ENCODE data around the gene ACSBG1.
A peak's percentile ranks its signal among the peaks of the same experiment; 100 is the strongest.
"Not testable (repeated sequence)": the region's sequence is repeated elsewhere in the genome, so short reads cannot be mapped to it uniquely, and the experiment has no call there.

ACSBG1 gene

GRCh38 chr15:78162038-78162437 lies 72.3 kb downstream of the ACSBG1 start:
- peaks cover 60% of the 10 kb centered on the region for H3K36me3 ChIP-seq (ENCODE audit: control insufficient read depth, insufficient read depth, low read length)
- 91 to 97% methylated on average over 12 to 13 of the region's 13 CpGs for WGBS, 2 experiments (ENCODE audit: insufficient coverage in 2 of 2)
- no peaks in the 10 kb centered on the region for H3K9me3 ChIP-seq (ENCODE audit: control insufficient read depth, low read length)
- H3K27ac ChIP-seq (ENCODE audit: low read depth, low read length, severe bottlenecking): no peak overlapping the region
- no peaks in the 10 kb centered on the region for H3K4me1 ChIP-seq (ENCODE audit: control insufficient read depth, insufficient read depth, low read length, poor library complexity, severe bottlenecking)
- H3K4me3 ChIP-seq (ENCODE audit: extremely low read depth, insufficient read depth, low read length, poor library complexity, severe bottlenecking): no peak overlapping the region

DNA sequence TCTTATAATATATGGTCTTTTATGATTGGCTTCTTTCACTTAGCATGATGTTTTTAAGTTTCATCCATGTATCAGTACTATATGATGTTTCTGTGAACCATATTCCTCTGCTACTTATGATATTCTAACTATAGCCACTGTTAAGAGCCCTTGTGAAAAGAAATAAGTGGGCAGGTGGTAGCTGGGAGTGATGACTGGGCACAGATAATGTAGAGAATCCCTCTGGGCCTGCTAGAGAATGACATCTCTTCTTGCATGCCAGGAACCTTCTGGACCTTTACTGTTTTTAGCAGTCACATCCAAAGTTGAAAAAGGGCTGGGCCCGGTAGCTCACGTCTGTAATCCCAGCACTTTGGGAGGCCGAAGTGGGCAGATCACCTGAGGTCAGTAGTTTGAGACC lies 75.0 kb downstream of the ACSBG1 start:
- H3K4me3 ChIP-seq (ENCODE audit: extremely low read depth, insufficient read depth, low read length, poor library complexity, severe bottlenecking): no peak overlapping the region
- H3K27ac ChIP-seq (ENCODE audit: low read depth, low read length, severe bottlenecking): no peak overlapping the region
- no peaks in the 10 kb centered on the region for H3K9me3 ChIP-seq (ENCODE audit: control insufficient read depth, low read length)
- WGBS, 2 experiments (ENCODE audit: insufficient coverage in 2 of 2): 88 to 96% methylated on average over 3 of the region's 3 CpGs
- peaks cover 44% of the 10 kb centered on the region for H3K36me3 ChIP-seq (ENCODE audit: control insufficient read depth, insufficient read depth, low read length)
- no peaks in the 10 kb centered on the region for H3K4me1 ChIP-seq (ENCODE audit: control insufficient read depth, insufficient read depth, low read length, poor library complexity, severe bottlenecking)

DNA sequence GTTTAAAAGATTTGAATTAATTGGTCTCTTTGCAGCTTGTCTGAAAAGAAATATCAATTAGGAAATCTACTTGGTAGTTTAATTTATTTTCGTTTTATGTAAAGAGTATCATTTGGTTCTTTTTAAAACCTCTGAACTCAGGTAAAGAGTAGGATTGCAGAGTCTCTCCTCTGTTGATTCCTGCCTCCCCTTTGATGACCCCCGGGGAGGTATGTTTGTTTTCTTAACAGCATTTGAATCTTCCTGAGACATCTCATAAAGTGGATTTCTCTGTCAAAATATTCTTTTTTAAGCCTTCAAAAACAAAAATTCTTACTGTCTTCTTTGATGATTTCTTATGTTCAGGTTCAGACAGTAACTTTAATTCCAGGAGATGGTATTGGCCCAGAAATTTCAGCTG lies 77.2 kb downstream of the ACSBG1 start:
- no peak overlapping the region for H3K4me3 ChIP-seq (ENCODE audit: extremely low read depth, insufficient read depth, low read length, poor library complexity, severe bottlenecking)
- H3K36me3 ChIP-seq (ENCODE audit: control insufficient read depth, insufficient read depth, low read length): peaks cover 36% of the 10 kb centered on the region
- WGBS, 2 experiments (ENCODE audit: insufficient coverage in 2 of 2): no CpG with 5 or more reads among the region's 2 CpGs
- H3K4me1 ChIP-seq (ENCODE audit: control insufficient read depth, insufficient read depth, low read length, poor library complexity, severe bottlenecking): no peaks in the 10 kb centered on the region
- no peak overlapping the region for H3K27ac ChIP-seq (ENCODE audit: low read depth, low read length, severe bottlenecking)
- no peaks in the 10 kb centered on the region for H3K9me3 ChIP-seq (ENCODE audit: control insufficient read depth, low read length)

GRCh38 chr15:78156653-78157052 lies 77.7 kb downstream of the ACSBG1 start:
- H3K4me3 ChIP-seq (ENCODE audit: extremely low read depth, insufficient read depth, low read length, poor library complexity, severe bottlenecking): no peak overlapping the region
- H3K9me3 ChIP-seq (ENCODE audit: control insufficient read depth, low read length): no peaks in the 10 kb centered on the region
- no peak overlapping the region for H3K27ac ChIP-seq (ENCODE audit: low read depth, low read length, severe bottlenecking)
- no CpG with 5 or more reads among the region's 1 CpG for WGBS, 2 experiments (ENCODE audit: insufficient coverage in 2 of 2)
- H3K4me1 ChIP-seq (ENCODE audit: control insufficient read depth, insufficient read depth, low read length, poor library complexity, severe bottlenecking): no peaks in the 10 kb centered on the region
- H3K36me3 ChIP-seq (ENCODE audit: control insufficient read depth, insufficient read depth, low read length): peaks cover 30% of the 10 kb centered on the region

DNA sequence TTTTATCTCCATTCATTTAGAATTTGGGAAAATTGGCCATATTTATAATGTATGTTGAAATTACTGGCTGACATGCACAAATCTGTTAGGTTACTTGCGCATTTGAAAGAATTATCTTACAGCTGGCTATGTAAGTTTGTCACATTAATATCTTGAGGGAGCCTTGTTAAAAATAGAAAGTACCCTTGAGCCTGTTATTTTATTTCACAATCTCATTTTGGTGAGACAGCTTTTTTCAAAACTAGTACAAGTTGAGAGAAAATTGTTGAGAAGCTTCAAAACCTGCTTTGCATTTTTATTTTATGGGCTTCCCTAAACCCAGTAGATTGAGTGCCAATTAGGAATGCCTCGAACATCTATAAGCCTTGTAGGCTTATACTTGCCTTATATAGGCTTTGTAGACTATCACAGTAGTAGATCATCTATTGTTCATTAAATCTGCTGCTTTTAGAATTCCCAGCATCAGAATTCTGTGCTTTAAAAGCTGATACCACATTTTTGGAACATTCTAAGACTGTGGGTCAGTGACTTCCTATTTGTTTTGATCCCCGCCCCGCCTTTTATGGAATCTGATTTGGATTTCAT lies 78.9 kb downstream of the ACSBG1 start:
- peaks cover 22% of the 10 kb centered on the region for H3K36me3 ChIP-seq (ENCODE audit: control insufficient read depth, insufficient read depth, low read length)
- no peak overlapping the region for H3K27ac ChIP-seq (ENCODE audit: low read depth, low read length, severe bottlenecking)
- H3K4me3 ChIP-seq (ENCODE audit: extremely low read depth, insufficient read depth, low read length, poor library complexity, severe bottlenecking): no peak overlapping the region
- WGBS, 2 experiments (ENCODE audit: insufficient coverage in 2 of 2): no CpG with 5 or more reads among the region's 4 CpGs
- no peaks in the 10 kb centered on the region for H3K4me1 ChIP-seq (ENCODE audit: control insufficient read depth, insufficient read depth, low read length, poor library complexity, severe bottlenecking)
- no peaks in the 10 kb centered on the region for H3K9me3 ChIP-seq (ENCODE audit: control insufficient read depth, low read length)

GRCh38 chr15:78154955-78155354 lies 79.4 kb downstream of the ACSBG1 start:
- Histone ChIP-seq H3K9me3 (ENCODE audit: control insufficient read depth, low read length) (no peaks in the 10 kb centered on the region), H3K36me3 (ENCODE audit: control insufficient read depth, insufficient read depth, low read length) (peaks cover 20% of the 10 kb centered on the region), H3K4me3 (ENCODE audit: extremely low read depth, insufficient read depth, low read length, poor library complexity, severe bottlenecking) (no peak overlapping the region), H3K4me1 (ENCODE audit: control insufficient read depth, insufficient read depth, low read length, poor library complexity, severe bottlenecking) (no peaks in the 10 kb centered on the region), H3K27ac (ENCODE audit: low read depth, low read length, severe bottlenecking) (no peak overlapping the region)
- 100% methylated on average over 1 of the region's 3 CpGs; no CpG with 5 or more reads in 1 of the 2 experiments for WGBS, 2 experiments (ENCODE audit: insufficient coverage in 2 of 2)

DNA sequence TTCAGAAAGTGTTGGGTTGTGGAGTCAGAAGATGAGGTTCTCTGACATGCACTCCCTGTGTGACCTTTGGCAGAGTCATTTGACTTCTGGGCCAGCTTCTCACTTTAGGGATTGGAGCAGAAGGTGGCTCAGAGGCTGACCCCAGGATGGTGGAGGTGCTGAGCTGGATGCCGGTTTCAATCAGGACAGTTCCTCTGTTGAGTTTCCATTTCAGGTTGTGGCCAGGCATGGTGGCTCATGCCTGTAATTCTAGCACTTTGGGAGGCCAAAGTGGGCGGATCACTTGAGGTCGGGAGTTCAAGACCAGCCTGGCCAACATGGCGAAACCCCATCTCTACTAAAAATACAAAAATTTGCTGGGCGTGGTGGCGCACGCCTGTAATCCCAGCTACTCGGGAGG lies 83.3 kb downstream of the ACSBG1 start:
- H3K4me1 ChIP-seq (ENCODE audit: control insufficient read depth, insufficient read depth, low read length, poor library complexity, severe bottlenecking); H3K27ac ChIP-seq (ENCODE audit: low read depth, low read length, severe bottlenecking); H3K9me3 ChIP-seq (ENCODE audit: control insufficient read depth, low read length); H3K36me3 ChIP-seq (ENCODE audit: control insufficient read depth, insufficient read depth, low read length); H3K4me3 ChIP-seq (ENCODE audit: extremely low read depth, insufficient read depth, low read length, poor library complexity, severe bottlenecking): not testable (repeated sequence)
- WGBS, 2 experiments (ENCODE audit: insufficient coverage in 2 of 2): 100% methylated on average over 2 to 3 of the region's 8 CpGs

DNA sequence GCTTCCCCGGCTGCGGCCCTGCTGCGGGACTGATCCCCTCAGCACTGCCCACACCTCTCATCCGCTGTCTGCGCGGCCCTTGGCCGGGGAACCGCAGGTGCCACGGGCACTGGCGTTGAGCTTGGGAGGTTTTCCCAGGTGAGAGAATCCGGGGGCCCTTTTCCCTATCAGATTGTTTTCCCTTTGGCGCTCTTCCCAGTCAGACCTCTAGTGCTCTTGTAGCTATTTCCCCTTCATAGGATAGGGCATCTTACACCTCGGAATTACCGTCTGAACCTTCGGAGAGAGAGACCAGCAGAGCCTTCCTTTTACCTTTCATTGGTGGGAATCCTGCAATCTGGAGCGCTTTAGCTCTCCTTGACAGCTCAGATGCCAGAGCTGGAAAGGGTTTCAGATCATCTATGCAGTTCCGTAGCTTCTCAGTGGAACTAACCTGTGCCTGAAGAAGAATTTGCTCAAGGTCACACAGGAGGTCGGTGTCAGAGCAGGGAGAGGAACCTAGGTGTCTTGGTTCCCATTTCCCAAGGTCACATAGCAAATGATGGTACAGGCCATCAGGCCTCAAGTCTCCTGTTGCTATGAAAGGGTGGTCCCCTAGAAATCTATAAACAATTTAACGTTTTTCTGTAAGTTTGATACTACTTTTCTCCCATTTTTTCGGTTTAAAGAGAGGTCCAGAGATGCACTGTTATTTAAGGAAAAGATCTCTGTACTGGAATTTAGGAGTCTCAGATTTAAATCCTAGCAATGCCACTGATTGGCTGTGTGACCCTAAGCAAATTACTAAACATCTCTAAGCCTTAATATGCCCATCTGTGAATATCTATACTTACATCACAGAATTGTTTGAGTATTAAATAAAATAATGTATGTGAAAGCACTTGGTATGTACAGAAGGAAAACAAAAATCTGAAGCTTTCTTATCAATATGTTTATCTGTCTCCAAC lies 84.3 kb downstream of the ACSBG1 start:
- H3K4me3 ChIP-seq (ENCODE audit: extremely low read depth, insufficient read depth, low read length, poor library complexity, severe bottlenecking): peak overlapping the region; percentile 77
- no peaks in the 10 kb centered on the region for H3K9me3 ChIP-seq (ENCODE audit: control insufficient read depth, low read length)
- 17 to 22% methylated on average over 9 to 13 of the region's 20 CpGs for WGBS, 2 experiments (ENCODE audit: insufficient coverage in 2 of 2)
- H3K36me3 ChIP-seq (ENCODE audit: control insufficient read depth, insufficient read depth, low read length): no peaks in the 10 kb centered on the region
- no peak overlapping the region for H3K27ac ChIP-seq (ENCODE audit: low read depth, low read length, severe bottlenecking)
- no peaks in the 10 kb centered on the region for H3K4me1 ChIP-seq (ENCODE audit: control insufficient read depth, insufficient read depth, low read length, poor library complexity, severe bottlenecking)

- H3K9me3 ChIP-seq (ENCODE audit: control insufficient read depth, low read length): no peaks in the 10 kb centered on the region
- no peak within 1 kb of the TSS for H3K27ac ChIP-seq (ENCODE audit: low read depth, low read length, severe bottlenecking)
- peak within 1 kb of the TSS; percentile 77 for H3K4me3 ChIP-seq (ENCODE audit: extremely low read depth, insufficient read depth, low read length, poor library complexity, severe bottlenecking)
- H3K36me3 ChIP-seq (ENCODE audit: control insufficient read depth, insufficient read depth, low read length): no peaks in the 10 kb centered on the region
- no peaks in the 10 kb centered on the region for H3K4me1 ChIP-seq (ENCODE audit: control insufficient read depth, insufficient read depth, low read length, poor library complexity, severe bottlenecking)
- WGBS, 2 experiments (ENCODE audit: insufficient coverage in 2 of 2): 0% methylated on average over 59 to 61 of the region's 79 CpGs
Measured at GRCh38 chr15:78149068-78149804, 85.1 kb downstream of the ACSBG1 start, which contains the start of gene IDH3A. Gene IDH3A, plus strand, starts transcription at chr15:78149362. Its CDS starts 42 bp downstream, at chr15:78149404.

GRCh38 chr15:78148392-78149067 lies 85.8 kb downstream of the ACSBG1 start:
- H3K4me1 ChIP-seq (ENCODE audit: control insufficient read depth, insufficient read depth, low read length, poor library complexity, severe bottlenecking): no peaks in the 10 kb centered on the region
- no peaks in the 10 kb centered on the region for H3K9me3 ChIP-seq (ENCODE audit: control insufficient read depth, low read length)
- H3K36me3 ChIP-seq (ENCODE audit: control insufficient read depth, insufficient read depth, low read length): no peaks in the 10 kb centered on the region
- H3K27ac ChIP-seq (ENCODE audit: low read depth, low read length, severe bottlenecking): no peak overlapping the region
- peak overlapping the region; percentile 77 for H3K4me3 ChIP-seq (ENCODE audit: extremely low read depth, insufficient read depth, low read length, poor library complexity, severe bottlenecking)
- WGBS, 2 experiments (ENCODE audit: insufficient coverage in 2 of 2): 15 to 38% methylated on average over 4 to 5 of the region's 14 CpGs

Measured in mesodermal cell (in vitro differentiated cells).